Hepatocyte (in vitro differentiated cells): Measurements from ENCODE around the gene OR52N2. TPM values are rescaled to one million over a fixed set of nuclear protein-coding genes. Genes with fewer than 3 reads are reported as not detected.

Experiments used
- DNase-seq: peaks from one replicate; pipeline ENCODE4 v3.0.0-alpha.2; 2016; ENCODE audit warnings: low spot score
- H2AFZ ChIP-seq: fragments of 200-600 bp; sonication (generic); 2 replicates; pipeline ENCODE4 v1.6.0; 2016; ENCODE audit warnings: antibody characterized with exemption, mild to moderate bottlenecking
- H3K27ac ChIP-seq: fragments of 200-600 bp; sonication (generic); 2 replicates; pipeline ENCODE4 v1.5.1; 2016; ENCODE audit warnings: mild to moderate bottlenecking
- H3K27me3 ChIP-seq: fragments of 200-600 bp; sonication (generic); 2 replicates; pipeline ENCODE4 v1.6.1; 2016
- H3K36me3 ChIP-seq: fragments of 200-600 bp; sonication (generic); replicated peaks from 2 replicates; pipeline ENCODE4 v1.5.1; 2016; ENCODE audit warnings: low read depth; ENCODE audit not compliant: insufficient read depth
- H3K4me1 ChIP-seq: fragments of 200-600 bp; sonication (generic); 2 replicates; pipeline ENCODE4 v1.5.1; 2016; ENCODE audit warnings: mild to moderate bottlenecking, moderate library complexity; ENCODE audit not compliant: insufficient read depth
- H3K4me2 ChIP-seq: fragments of 200-600 bp; sonication (generic); 2 replicates; pipeline ENCODE4 v1.6.0; 2016
- H3K4me3 ChIP-seq: fragments of 200-600 bp; sonication (generic); 2 replicates; pipeline ENCODE4 v1.5.1; 2016; ENCODE audit warnings: mild to moderate bottlenecking
- H3K79me2 ChIP-seq: fragments of 200-600 bp; sonication (generic); 2 replicates; pipeline ENCODE4 v1.6.0; 2017; ENCODE audit warnings: mild to moderate bottlenecking
- H3K9me2 ChIP-seq: fragments of 200-600 bp; sonication (generic); replicated peaks from 2 replicates; pipeline ENCODE4 v1.6.0; 2017; ENCODE audit warnings: mild to moderate bottlenecking; ENCODE audit not compliant: insufficient read depth
- H3K9me3 ChIP-seq: fragments of 200-600 bp; sonication (generic); 2 replicates; pipeline ENCODE4 v1.5.1; 2016; ENCODE audit warnings: low read depth, mild to moderate bottlenecking
- H4K20me1 ChIP-seq: fragments of 200-600 bp; sonication (generic); 2 replicates; pipeline ENCODE4 v1.6.0; 2016; ENCODE audit warnings: mild to moderate bottlenecking; ENCODE audit not compliant: insufficient read depth, poor library complexity, severe bottlenecking
- CTCF ChIP-seq: fragments of 200-600 bp; sonication (generic); IDR thresholded peaks from 2 replicates; pipeline ENCODE4 v1.5.1; 2016; ENCODE audit warnings: antibody characterized with exemption, mild to moderate bottlenecking; ENCODE audit not compliant: poor library complexity
- EZH2 ChIP-seq: fragments of 200-600 bp; sonication (generic); IDR thresholded peaks from 2 replicates; pipeline ENCODE4 v1.6.1; 2016; ENCODE audit warnings: antibody characterized with exemption, mild to moderate bottlenecking, borderline replicate concordance
- EZH2phosphoT487 ChIP-seq: fragments of 200-600 bp; sonication (generic); IDR thresholded peaks from one replicate; pipeline ENCODE4 v1.6.1; 2018; ENCODE audit warnings: antibody characterized with exemption, mild to moderate bottlenecking, low read depth, moderate library complexity; ENCODE audit not compliant: unreplicated experiment, severe bottlenecking
- WGBS: methylation state at CpG from one replicate; pipeline ENCODE4 v1.1.6; 2016; ENCODE audit warnings: low lambda C conversion rate; ENCODE audit errors: missing lambda C conversion rate; 5-methylcytosine and 5-hydroxymethylcytosine counted together
- polyA plus RNA-seq: library from polyadenylated mRNA; unstranded; fragments of >200 nt; fragmentation: Nextera tagmentation; extraction: Ambion mirVana; gene quantifications from 2 replicates; pipeline ENCODE4 v1.2.1, GENCODE V29; 2016
- total RNA-seq: library from RNA; depleted of rRNA; stranded (reverse); fragments of >200 nt; gene quantifications from 2 replicates; pipeline ENCODE4 v1.2.3, GENCODE V29; 2014

Gene OR52N2
- total and polyA plus RNA-seq, 2 experiments from 2014 or later: not detected

GRCh38 chr11:5809122-5809519 is 397 bp downstream of the OR52N2 start:
- Histone ChIP-seq H3K36me3 (no peaks in the 10 kb centered on the region), H3K79me2 (no peaks in the 10 kb centered on the region), H3K9me3 (no peaks in the 10 kb centered on the region), H3K4me2 (peak overlapping the region; percentile 84), H4K20me1 (no peaks in the 10 kb centered on the region), H3K4me3 (peak overlapping the region; percentile 39), H2AFZ (peak overlapping the region; percentile 80), H3K9me2 (no peaks in the 10 kb centered on the region), H3K4me1 (no peaks in the 10 kb centered on the region), H3K27me3 (no peaks in the 10 kb centered on the region), H3K27ac (no peak overlapping the region)
- 54% methylated on average over 5 of the region's 5 CpGs for WGBS
- TF ChIP-seq CTCF: no peak
- no peak for TF ChIP-seq EZH2
- TF ChIP-seq EZH2phosphoT487: no peak
- DNase-seq: peak; percentile 10

- Histone ChIP-seq H2AFZ (peak overlapping the region; percentile 80), H3K9me3 (no peaks in the 10 kb centered on the region), H3K79me2 (no peaks in the 10 kb centered on the region), H4K20me1 (no peaks in the 10 kb centered on the region), H3K27me3 (no peaks in the 10 kb centered on the region), H3K9me2 (no peaks in the 10 kb centered on the region), H3K4me2 (no peak overlapping the region), H3K4me3 (no peak overlapping the region), H3K27ac (no peak overlapping the region), H3K36me3 (no peaks in the 10 kb centered on the region), H3K4me1 (no peaks in the 10 kb centered on the region)
- WGBS: 81% methylated on average over 6 of the region's 6 CpGs
- DNase-seq: no peak
- no peak for TF ChIP-seq EZH2
- no peak for TF ChIP-seq EZH2phosphoT487
- no peak for TF ChIP-seq CTCF
Measured at GRCh38 chr11:5809905-5810795, 1.4 kb downstream of the OR52N2 start.

- no peaks in the 10 kb centered on the region for H3K27me3 ChIP-seq
- 73% methylated on average over 4 of the region's 4 CpGs for WGBS
Measured at GRCh38 chr11:5815534-5815933, 6.8 kb downstream of the OR52N2 start.

More at GRCh38 chr11:5815534-5815933, 6.8 kb downstream of the OR52N2 start:
- no peak overlapping the region for H3K27ac ChIP-seq
- no peaks in the 10 kb centered on the region for H3K9me3 ChIP-seq
- no peak overlapping the region for H2AFZ ChIP-seq
- no peaks in the 10 kb centered on the region for H3K79me2 ChIP-seq
- no peak for DNase-seq
- H3K4me3 ChIP-seq: no peak overlapping the region
- no peak for TF ChIP-seq EZH2
- TF ChIP-seq CTCF: no peak
- TF ChIP-seq EZH2phosphoT487: no peak
- H3K9me2 ChIP-seq: no peaks in the 10 kb centered on the region
- no peak overlapping the region for H3K4me2 ChIP-seq
- H4K20me1 ChIP-seq: no peaks in the 10 kb centered on the region
- no peaks in the 10 kb centered on the region for H3K4me1 ChIP-seq
- no peaks in the 10 kb centered on the region for H3K36me3 ChIP-seq
